NCI-H526 (cell line): Measurements from ENCODE around the gene F7.
"Not testable (repeated sequence)": the region's sequence is repeated elsewhere in the genome, so short reads cannot be mapped to it uniquely, and the experiment has no call there.

Source experiments
- DNase-seq, 2 experiments: peaks; one replicate each; lab custom pipeline; 2025; lab: John Stamatoyannopoulos, UW

F7 gene

DNA sequence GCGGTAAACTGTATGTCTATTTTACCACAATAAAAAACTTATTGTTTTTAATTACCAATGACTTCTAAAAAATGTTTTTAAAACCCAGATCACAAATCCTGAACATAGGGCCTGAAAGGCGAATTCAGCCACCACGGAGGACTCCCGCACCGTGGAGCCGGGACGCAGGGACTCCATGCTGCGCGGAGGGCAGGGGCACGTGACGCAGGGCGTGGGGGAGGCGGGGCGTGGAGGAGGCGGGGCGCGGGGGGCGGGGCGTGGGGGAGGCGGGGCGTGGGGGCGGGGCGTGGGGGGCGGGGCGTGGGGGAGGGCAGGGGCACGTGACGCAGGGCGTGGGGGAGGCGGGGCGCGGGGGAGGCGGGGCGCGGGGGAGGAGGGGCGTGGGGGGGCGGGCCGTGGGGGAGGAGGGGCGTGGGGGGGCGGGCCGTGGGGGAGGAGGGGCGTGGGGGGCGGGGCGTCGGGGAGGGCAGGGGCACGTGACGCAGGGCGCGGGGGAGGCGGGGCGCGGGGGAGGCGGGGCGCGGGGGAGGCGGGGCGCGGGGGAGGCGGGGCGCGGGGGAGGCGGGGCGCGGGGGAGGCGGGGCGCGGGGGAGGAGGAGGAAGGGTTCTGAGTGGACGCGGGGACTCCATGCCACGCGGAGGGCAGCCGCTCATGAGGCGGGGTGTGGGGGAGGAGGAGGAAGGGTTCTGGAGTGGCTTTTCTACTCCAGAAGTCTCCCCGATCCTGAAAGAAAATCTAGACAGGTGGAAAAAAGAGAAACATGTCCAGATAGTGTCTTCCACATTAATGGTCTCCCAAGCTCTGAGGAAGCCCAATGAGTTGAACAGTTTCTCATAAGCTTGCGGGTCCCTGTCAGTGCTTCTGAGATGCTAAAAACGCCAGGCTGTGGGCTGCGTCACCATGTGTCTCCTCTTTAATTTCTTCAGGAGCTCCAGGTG is 48.5 kb downstream of the F7 start:
- DNase-seq: peak; percentile 58 to 85

DNA sequence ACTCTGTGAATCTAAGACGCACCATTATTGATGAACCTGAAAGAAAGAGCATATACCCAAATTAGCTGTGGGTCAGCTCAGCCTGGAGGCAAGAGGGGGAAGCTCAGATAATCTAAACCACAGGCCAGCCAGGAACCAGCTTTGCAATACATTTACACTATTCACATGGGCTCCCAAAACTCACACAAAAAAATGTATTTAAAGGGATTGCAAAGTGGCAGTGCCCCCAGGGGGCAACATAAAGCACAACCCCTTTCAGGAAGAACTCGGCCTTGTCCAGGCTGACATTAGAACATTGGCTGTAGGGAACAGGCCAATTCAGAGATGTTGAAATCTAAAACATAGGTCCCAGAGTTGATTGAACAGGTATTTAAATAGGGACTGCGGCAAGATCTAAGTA is 49.6 kb downstream of the F7 start:
- DNase-seq: no peak

DNA sequence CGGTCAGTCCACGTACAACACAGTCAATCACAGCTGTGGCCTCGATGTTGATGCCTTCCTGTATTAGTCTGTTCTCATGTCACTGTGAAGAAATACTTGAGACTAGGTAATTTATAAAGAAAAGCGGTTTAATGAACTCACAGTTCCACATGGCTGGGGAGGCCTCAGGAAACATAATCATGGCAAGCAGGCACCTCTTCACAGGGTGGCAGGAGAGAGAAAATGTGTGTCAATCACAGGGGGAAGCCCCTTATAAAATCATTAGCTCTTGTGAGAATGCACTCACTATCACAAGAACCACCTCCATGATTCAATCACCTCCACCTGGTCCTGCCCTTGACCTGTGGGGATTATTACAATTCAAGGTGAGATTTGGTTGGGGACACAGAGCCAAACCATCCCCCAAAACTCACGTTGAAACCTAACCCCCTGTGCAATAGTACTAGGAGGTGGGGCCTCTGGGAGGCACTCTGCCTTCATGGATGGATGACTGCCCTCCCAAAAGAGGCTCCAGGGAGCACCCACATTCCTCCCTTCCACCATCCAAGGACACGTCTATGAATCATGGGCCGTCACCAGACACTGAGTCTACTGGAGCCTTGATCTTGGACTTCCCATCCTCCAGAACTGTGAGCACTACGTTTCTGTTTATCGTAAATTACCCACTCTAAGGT is 50.5 kb downstream of the F7 start:
- DNase-seq: no peak

DNA sequence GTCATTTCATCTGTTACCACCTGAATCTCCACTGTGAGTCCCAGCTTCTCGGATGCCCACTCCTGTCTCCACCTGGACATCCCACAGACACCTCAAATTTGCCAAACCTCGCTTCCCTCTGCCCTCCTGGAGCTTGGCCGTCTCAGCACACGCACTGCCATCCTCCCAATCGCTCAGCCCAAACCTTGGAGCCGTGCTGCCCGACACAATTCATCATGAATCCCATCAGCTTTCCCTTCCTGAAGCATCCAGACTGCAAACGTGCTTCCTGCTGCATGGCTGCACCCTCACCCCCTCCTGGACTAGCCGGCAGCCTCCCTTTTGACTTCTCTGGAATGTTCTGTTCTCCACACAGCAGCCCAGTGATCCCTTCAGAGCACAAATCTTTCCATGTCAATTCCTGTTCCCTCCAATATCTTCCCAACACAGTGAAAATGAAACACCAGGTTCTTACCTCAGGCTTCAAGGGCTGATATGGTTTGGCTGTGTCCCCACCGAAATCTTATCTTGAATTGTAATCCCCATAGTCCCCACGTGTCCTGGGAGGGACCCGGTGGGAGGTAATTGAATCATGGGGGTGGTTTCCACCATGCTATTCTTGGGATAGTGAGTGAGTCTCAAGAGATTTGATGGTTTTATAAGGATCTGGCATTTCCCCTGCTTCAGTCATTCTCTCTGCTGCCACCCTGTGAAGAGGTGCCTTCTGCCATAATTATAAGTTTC is 51.8 kb downstream of the F7 start:
- no peak for DNase-seq

DNA sequence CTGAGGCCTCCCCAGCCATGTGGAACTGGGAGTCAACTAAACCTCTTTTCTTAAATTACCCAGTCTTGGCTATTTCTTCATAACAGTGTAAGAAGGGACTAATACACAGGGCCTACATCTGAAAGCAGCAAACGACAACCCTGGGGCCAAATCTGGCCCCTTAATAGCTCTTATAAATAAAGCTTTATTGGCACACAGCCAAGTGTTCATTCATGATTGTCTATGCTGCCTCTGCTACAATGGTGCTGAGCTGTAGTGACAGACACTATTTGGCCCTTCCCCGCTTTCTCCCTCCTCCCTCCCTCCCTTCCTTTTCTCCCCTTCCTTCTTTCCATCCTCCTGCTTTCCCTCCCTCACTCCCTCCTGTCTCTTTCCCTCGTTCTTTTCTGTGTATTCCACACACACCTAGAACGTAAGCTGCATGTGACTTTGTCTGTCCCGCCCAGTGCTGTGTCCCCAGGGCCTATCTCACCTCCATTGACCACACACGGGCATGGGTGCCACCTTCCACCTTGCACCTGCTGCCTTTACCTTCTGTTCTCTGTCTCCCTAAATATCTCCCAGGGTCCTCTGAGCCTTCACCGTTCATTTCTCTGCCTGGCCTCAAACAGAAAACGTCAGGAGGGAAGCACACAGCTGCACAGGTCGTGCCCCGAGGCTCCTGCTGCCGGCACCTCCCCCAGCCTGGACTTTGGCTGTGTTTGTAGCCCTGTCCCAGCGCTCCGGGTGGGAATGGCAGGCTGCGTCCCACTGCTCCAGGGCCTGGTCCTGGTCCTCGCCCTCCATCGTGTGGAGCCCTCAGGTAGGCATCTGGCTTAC is 52.5 kb downstream of the F7 start, which contains the start of gene PROZ:
Gene PROZ, plus strand, starts transcription at position 720 of the 819 bp plus-strand sequence. Its CDS starts 13 bp downstream, at position 733.
- DNase-seq: no peak

DNA sequence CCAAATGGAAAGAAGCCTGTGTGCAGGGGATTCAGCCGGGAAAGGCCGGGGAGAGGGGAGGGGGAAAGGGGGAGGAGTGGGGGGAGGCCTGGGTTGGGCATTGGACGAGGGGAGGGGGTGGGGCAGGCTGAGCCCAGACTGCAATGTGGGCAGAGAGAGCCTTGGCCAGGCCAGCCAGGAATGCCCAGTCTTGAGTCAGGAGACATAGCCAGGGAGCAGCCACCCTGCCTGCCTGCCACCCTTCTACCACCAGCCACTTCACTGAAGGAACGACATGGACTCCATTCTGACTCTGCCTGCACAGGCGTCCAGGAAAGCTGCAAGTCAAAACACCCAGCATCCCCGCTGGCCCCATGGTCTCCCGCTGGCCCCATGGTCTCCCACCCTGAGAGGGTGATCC is 53.4 kb downstream of the F7 start:
- DNase-seq: no peak

DNA sequence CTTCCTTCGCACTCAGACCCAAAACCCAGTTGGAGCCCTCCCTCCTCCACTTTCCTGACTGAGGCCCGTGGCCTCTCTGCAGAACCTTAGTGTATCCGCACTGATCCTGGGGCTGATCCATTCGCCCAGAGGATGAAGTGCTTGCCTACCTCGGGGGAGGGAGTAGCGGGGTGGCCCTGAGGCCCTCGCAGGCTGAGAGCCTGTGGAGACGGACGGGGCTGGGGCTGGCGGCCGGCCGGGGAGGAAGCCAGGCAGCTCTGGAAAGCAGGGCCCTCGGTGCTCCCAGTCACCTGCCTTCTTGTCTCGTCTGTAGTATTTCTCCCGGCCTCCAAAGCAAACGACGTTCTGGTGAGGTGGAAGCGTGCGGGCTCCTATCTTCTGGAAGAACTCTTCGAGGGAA is 54.1 kb downstream of the F7 start:
- DNase-seq: no peak

DNA sequence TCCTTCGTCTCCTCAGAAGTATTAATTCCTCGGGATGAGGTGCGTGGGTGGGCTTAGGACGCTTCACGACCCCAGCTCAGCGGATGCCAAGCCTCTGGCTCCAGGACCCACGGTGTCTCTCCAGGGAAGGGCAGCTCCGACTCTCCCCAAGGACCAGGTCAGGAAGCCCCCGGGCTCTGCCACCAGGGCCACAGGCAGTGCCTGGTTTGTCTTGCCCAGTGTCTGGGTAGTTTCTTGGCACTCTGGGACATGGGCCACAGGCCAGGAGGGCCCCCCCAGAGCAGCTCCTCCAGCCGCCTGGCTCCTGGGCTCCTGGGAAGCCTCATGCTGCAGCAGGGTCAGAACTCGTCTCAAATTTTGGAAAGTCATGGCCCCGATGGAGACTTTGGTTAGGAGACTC is 55.4 kb downstream of the F7 start:
- no peak for DNase-seq

DNA sequence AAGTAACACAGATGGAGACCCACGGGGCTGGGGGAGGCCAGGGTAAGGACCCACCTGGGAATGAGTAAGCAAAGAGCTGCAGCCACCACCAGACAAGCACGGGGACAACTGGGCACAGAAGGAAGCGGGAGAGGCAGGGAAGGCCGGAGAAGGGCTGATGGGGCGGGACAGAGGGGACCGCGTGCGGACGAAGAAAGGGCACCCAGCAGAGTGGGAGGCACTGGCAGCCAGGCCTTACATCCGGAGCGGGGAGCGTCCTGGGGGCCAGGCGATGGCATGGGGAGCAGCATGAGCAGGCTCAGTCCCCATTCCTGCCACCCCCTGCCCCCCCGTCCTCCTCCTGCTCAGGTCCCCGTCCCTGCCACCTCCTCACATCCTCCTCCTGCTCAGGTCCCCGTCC is 55.8 kb downstream of the F7 start:
- no peak for DNase-seq

DNA sequence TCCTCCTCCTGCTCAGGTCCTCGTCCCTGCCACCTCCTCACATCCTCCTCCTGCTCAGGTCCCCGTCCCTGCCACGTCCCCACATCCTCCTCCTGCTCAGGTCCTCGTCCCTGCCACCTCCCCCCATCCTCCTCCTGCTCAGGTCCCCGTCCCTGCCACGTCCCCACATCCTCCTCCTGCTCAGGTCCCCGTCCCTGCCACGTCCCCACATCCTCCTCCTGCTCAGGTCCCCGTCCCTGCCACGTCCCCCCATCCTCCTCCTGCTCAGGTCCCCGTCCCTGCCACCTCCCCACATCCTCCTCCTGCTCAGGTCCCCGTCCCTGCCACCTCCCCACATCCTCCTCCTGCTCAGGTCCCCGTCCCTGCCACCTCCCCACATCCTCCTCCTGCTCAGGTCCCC is 56.4 kb downstream of the F7 start:
- DNase-seq: not testable (repeated sequence)

DNA sequence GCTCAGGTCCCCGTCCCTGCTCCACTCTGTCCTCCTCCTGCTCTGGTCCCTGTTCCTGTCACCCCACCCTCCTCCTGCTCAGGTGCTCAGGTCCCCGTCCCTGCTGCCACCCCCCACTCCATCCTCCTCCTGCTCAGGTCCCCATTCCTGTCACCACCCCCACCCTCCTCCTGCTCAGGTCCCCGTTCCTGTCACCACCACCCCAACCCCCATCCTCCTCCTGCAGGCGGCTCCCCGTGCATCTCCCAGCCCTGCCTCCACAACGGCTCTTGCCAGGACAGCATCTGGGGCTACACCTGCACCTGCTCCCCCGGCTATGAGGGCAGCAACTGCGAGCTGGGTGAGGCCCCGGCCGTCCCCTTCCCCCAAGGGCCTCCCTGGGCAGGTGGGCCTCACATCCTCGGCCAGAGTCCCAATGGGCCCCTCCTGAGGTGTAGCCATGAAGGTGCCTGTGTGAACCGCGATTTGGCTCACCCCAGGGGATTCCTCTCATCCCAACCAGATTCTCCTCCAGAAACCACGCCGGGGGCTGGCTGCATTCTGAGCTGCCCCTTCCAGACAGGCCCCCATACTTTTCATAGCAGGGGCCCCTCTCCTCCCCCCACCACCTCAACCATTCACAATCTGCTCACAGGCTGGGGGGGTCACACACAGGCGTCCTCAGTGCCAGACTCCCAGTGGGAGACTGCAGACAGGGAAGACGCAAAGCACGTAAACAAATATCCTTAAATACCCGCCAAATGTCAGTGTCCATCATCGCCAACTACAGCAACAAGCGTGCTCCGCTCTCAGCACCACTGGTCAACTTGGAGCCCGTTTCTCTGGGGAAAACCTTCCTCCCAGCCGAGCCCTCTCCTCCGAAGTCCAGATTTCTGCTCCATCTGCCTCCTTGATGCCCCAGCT is 57.4 kb downstream of the F7 start:
- peak in 1 of 2 experiments; percentile 43 for DNase-seq

DNA sequence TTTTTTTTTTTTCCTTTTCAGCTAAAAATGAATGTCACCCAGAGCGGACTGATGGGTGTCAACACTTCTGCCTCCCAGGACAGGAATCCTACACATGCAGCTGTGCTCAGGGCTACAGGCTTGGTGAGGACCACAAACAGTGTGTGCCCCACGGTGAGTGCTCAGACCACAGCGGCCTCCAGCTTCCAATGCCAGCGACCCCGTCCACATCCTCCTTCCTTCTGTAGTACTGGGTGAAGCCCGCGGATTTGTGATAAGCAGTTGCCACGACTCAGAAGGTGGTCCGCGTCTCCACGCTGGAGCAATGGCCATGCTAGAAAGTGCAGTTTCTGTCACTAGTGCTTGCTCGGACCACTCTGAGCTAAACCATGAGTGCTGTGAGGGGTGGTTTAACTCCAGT is 58.9 kb downstream of the F7 start:
- no peak for DNase-seq

DNA sequence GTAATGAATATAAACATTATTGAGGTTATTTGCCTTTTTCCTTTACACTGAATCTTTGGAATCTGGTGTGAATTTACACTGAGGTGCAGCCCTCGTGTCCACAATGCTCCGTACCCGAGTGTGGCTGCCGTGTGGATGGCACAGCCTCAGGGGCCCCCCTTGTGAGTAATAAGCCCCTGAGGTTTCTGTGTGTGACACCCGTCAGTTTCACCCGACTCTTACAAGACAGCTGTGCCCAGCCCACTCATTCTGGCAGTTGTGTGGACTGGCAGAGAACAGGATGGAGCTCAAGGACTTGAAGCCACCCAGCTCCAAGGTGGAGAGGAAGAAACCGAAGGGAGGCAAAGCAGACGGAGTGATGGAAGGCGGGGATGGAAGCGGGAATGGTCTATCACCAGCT is 60.7 kb downstream of the F7 start:
- DNase-seq: no peak

DNA sequence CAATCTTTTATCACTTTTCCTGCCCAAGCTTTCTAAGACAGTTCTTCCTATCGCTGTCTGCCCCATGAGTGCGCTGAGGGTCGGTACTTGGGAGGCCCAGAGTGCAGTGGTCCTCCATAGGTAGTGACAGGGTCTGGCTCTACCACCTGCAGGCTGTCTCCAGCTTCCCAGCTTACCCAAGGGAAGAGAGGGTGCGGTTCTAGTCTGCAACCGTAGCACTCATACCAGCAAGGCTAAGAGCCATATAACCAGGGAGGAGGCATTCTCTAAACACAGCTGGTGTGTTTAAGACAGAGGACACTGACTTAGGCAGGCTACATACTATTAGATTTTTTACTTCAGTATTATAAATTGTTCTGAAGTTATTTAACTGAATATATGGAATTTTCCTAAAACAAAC is 61.1 kb downstream of the F7 start:
- DNase-seq: no peak

DNA sequence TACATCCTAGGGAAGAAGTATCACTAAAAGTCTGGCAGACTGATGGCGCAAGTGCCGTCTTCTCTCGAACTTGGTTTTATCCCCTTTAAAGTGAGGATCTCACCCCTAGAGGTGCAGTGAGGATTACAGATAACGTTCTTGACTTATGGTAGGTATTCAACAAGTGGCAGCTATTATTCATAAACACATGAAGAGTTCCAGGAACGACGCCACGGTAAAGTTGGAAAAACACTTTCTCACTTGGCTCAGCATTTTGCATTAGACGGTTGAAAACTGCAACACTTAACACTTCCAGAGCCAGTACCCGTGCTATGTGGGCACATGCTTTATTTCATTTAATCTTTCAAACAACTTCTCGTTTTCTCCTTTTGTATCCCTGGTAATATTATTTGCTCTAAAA is 61.6 kb downstream of the F7 start:
- DNase-seq: no peak

DNA sequence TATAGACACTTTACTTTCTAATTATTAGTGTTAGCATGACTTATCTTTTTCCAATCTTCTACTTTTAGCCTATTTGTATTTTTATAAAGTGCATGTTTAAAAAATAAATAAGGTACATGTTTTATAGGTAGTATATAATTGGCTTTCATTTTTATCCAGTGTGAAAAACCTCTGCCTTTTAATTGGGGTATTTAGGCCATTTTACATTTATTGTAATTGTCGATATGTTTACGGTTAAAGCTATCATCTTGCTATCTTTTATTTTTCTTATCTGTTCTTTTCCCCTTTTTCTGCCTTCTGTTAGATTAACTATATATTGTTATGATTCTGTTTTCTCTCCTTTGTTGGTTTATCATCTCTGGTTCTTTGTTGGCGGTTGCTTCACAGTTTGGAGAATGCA is 62.0 kb downstream of the F7 start:
- no peak for DNase-seq

DNA sequence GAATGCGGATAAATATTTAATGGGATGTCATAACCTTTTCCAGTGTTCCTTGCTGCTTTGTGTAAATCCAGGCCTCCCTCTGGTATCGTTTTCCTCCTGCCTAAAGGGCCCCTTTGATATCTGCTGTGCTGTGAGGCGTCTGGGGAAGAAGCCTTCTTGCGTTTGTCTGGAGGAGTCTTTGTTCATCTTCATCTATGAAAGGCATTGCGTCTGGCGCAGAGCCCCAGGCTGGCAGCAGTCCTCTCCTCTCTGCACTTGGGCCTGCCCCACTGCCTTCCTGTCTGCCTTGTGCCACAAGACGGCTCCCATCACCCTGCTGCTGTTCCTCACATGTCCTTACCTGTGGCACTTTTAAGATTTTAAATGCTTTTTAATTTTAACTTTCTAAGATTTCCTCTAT is 62.6 kb downstream of the F7 start:
- DNase-seq: no peak

DNA sequence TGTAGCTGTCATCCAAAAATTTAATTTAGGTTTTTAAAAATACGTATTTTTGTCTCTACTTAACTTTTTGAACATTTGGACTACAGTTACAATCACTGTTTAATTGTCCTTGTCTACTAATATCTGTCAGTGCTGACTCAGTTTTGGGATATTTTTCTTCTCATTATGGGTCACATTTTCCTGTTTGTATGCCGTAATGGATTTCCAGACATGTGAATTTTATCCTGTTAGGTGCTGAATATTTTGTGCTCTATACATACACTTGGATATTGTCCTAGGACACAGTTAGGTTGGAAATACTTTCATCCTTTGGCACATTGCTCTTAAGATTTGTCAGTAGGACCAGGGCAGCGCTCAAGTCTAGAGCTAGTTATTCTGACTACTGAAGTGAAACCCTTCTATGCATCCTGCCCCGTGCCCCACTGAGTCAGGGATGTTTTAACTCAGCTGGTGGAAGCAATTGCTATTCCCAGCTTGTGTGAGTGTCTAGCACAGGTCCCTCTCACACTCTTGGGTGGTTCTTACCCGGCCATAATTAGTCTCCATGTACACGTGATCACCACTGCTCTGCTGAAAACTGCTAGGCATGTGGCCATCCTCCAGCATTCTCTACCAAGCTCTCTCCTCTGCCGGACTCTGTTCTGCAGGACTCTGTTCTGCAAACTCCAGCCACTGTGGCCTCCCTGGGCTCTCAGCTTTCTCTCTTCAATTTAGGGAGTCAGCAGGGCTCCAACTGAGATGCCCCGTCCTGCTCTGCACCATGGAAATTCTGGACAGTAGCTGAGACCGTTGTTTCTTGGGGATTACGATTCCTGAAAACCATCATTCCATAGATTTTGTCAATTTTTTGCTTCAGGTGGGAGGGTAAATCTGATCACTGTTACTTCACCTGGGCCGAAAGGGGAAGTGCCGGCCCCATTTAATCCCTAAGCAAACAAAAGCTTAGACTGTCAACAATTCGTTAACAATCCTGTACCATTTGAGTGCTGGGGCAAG is 64.0 kb downstream of the F7 start:
- no peak for DNase-seq
